GM19397 (cell line): ENCODE data around the gene KIAA0513.
"Not testable (repeated sequence)": the region's sequence is repeated elsewhere in the genome, so short reads cannot be mapped to it uniquely, and the experiment has no call there.

Experiments used
- ATAC-seq: cut with Tn5 transposase; IDR thresholded peaks from one replicate; pipeline ENCODE4 v1.9.1; 2021; ENCODE audit warnings: mild to moderate bottlenecking, moderate library complexity; ENCODE audit not compliant: unreplicated experiment

Gene KIAA0513

GRCh38 chr16:85105475-85105874, 77.9 kb downstream of the KIAA0513 start:
- ATAC-seq, result no peak

GRCh38 chr16:85107083-85107482, 79.5 kb downstream of the KIAA0513 start:
- ATAC-seq, result no peak

GRCh38 chr16:85107532-85107931, 79.9 kb downstream of the KIAA0513 start:
- no peak for ATAC-seq

GRCh38 chr16:85110105-85110504, 82.5 kb downstream of the KIAA0513 start:
- no peak for ATAC-seq

- no peak for ATAC-seq
Observed at GRCh38 chr16:85111184-85111583, 83.6 kb downstream of the KIAA0513 start.

GRCh38 chr16:85112364-85112763, 84.8 kb downstream of the KIAA0513 start, which contains the start of gene CIBAR2:
Gene CIBAR2, minus strand, starts transcription at chr16:85112472. Its CDS starts 120 bp downstream, at chr16:85112352.
- no peak for ATAC-seq

GRCh38 chr16:85113168-85113733, 85.7 kb downstream of the KIAA0513 start:
- no peak for ATAC-seq

- no peak for ATAC-seq
Observed at GRCh38 chr16:85113913-85114312, 86.3 kb downstream of the KIAA0513 start.

- no peak for ATAC-seq
Observed at GRCh38 chr16:85114909-85115567, 87.4 kb downstream of the KIAA0513 start.

- ATAC-seq, result no peak
Observed at GRCh38 chr16:85117418-85117817, 89.8 kb downstream of the KIAA0513 start.

GRCh38 chr16:85120006-85120340, 92.4 kb downstream of the KIAA0513 start:
- no peak for ATAC-seq

GRCh38 chr16:85123441-85123840, 95.8 kb downstream of the KIAA0513 start:
- ATAC-seq, result not testable (repeated sequence)

- no peak for ATAC-seq
Observed at GRCh38 chr16:85123891-85124635, 96.5 kb downstream of the KIAA0513 start.

- no peak for ATAC-seq
Observed at GRCh38 chr16:85124636-85125346, 97.2 kb downstream of the KIAA0513 start.

- no peak for ATAC-seq
Observed at GRCh38 chr16:85125570-85126393, 98.2 kb downstream of the KIAA0513 start.

GRCh38 chr16:85126394-85126704, 98.8 kb downstream of the KIAA0513 start:
- no peak for ATAC-seq

- no peak for ATAC-seq
Observed at GRCh38 chr16:85126705-85127378, 99.2 kb downstream of the KIAA0513 start.

- ATAC-seq, result no peak
Observed at GRCh38 chr16:85127379-85127723, 99.8 kb downstream of the KIAA0513 start.

- no peak for ATAC-seq
Observed at GRCh38 chr16:85128079-85128837, 100.7 kb downstream of the KIAA0513 start.
